NCI-H187 (cell line): ENCODE data around the gene SPATA17.
"Not testable (repeated sequence)": the region's sequence is repeated elsewhere in the genome, so short reads cannot be mapped to it uniquely, and the experiment has no call there.

Source experiments
- DNase-seq, 2 experiments: peaks; one replicate each; lab custom pipeline; 2025; lab: John Stamatoyannopoulos, UW

The SPATA17 gene, protein sequence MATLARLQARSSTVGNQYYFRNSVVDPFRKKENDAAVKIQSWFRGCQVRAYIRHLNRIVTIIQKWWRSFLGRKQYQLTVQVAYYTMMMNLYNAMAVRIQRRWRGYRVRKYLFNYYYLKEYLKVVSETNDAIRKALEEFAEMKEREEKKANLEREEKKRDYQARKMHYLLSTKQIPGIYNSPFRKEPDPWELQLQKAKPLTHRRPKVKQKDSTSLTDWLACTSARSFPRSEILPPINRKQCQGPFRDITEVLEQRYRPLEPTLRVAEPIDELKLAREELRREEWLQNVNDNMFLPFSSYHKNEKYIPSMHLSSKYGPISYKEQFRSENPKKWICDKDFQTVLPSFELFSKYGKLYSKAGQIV

DNA sequence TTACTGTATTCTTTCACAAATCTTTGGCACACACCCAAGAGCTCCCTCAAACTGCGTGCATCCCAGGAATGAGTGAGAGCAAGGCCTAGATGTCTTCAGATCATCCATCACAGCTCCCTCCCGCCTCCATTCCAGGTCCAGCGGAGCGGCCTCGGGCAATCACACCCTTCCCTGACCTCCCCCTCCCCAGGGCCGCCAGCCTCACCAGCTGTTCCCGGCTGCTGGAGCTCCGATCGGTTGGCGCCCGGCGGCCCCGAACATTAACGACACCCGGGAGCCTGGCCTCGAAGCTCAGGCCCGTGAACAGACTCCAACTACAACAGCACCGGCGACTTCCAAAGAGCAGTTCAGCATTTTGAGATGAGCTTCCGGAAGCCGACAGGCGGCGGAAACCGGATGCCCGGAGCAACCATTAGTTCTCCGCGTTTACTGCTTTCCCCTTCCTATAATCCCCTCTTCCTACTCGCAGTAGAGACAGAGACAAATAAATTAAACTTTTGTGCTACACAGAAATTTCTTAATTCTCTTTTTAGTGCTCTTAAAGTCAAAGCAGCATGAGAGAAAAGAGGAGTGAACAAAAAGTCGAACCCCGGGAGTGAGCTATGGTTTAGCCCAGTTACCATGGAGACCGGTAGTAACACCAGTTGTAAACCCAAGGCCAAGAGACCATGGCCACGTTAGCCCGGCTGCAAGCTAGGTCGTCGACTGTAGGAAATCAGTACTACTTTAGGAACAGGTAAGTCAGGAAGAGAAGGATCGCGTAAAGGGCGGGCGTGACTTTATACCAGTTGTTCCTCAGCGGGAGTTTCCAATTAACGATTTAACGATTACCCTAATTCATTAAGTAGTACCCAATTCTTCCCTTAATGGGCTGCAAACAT, at the start of gene SPATA17, which contains the start of gene GPATCH2:
TSS of gene SPATA17 (plus strand) at position 634 of the 881 bp plus-strand sequence. CDS start at position 669, 35 bp downstream.
TSS of gene GPATCH2 (minus strand) at position 380 of the 881 bp plus-strand sequence. CDS start at position 261, 119 bp downstream.
- peak; percentile 29 to 80 for DNase-seq

GRCh38 chr1:217584286-217584811, 46.8 kb upstream of the SPATA17 start:
- not testable (repeated sequence) for DNase-seq

- DNase-seq, result no peak
These were observed 45.6 kb upstream of the SPATA17 start for GRCh38 chr1:217585577-217585976.

DNA sequence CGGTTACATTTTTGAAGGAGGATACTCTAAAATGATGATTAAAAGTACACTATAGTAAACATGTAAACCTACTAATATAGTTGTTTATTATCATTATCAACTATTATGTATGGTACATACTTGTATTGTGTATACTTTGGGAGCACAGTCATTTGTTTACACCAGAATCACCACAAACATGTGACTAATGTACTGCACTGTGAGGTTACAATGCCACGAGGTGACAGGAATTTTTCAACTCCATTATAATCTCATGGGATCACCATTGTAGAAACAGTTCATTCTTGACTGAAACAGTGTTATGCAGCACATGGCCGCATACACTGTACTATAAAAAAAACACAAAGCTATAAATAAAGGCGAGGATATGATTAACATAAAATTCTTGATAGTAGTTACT, 44.6 kb upstream of the SPATA17 start:
- no peak for DNase-seq

DNA sequence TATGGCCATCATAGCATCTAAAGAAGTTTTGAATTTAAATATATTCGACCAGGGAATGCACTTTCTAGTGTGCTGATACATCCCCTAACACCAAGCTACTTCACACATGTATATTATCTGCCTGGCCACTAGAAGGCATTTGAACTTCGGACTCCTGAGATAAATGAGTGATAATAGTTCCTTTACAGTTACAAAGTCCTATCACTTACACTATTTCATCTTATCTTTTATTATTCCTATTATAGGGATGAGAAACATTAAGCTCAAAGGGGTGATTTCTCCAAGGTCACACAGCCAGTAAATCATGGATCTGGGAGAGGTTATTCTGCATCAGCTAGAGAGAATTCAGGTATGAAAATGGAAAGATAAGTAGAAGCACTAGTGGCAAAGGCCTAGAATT, 40.5 kb upstream of the SPATA17 start:
- DNase-seq, result no peak

- no peak for DNase-seq
These were observed 32.0 kb upstream of the SPATA17 start for GRCh38 chr1:217599154-217599553.

DNA sequence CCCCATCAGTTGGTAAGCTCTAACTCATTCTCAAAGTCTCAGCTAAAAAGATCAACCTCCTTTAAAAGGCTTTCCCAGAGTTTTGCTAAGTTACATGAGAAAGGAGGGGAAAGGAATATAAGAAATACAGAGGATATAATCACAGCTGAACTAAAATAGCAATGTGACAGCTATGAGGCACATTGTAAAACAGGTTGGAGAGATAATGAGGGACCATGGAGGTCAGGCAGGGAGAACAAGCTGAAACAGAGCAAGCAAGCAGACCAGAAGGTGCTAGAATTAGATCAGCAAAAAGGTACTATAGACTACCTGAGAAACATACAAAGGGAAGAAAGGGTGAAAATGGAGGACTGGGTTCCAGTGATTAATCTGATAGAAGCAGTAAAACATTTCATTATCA, 28.8 kb upstream of the SPATA17 start:
- DNase-seq, result no peak

DNA sequence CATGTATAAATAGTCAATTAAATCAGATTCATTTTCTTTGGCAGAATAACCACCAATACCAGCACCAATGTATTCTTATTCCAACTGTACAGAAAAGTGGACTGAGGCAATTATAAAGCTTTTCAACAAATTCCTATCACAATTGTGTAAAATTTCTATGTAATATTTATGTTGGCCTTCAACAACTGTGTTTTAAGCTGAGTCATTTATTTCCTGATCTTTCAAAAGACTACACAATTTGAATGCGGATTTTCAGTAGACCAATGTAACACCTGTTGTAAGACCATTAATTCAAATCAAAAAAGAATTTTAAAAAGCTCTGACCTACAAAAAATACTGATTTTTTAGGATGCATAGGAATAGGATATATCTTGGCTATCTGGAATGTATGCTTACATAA, 25.8 kb upstream of the SPATA17 start:
- no peak for DNase-seq

GRCh38 chr1:217614200-217614712, 16.9 kb upstream of the SPATA17 start:
- no peak for DNase-seq

GRCh38 chr1:217617126-217617525, 14.0 kb upstream of the SPATA17 start:
- no peak for DNase-seq

DNA sequence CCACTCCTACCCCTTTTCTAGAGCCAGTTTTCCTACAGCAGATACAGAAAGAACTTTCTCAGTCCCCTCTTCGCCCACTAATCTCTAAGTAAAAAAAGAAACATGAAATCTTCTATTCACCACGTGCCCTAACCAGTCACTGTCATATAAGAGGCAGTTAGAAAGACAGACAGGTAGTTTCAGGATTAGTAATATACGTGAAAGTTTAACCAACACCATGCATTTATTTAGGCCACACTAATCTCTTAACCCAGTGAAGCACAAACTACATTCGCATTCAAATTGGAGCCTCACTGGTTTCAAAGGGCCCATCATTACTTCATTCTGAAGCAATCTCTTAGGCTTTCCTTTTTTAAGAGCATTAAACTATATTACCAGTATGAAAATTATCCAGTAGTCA, 10.3 kb upstream of the SPATA17 start:
- no peak for DNase-seq

GRCh38 chr1:217622042-217622441, 9.1 kb upstream of the SPATA17 start:
- no peak for DNase-seq

DNA sequence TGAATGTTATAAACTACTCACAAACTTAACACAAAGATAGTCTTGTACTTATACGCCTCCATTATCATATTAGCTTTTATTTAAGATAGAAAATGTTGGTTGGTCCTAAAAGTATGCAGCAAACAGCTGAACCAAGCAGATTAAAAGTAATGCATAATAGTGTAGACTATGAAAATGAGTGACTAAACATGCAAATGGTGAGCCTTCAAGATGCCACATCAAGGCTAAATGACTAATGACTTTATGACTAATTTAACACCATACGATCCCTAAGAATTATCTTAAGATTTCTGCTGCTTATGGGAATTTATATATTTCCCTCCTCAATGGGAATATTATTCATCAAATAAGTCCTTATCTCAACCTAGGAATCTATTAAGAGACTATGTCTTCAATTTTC, 4.8 kb upstream of the SPATA17 start:
- DNase-seq, result no peak

GRCh38 chr1:217627431-217627830, 3.7 kb upstream of the SPATA17 start:
- no peak for DNase-seq

- DNase-seq, result no peak
These were observed 11.3 kb downstream of the SPATA17 start for GRCh38 chr1:217642455-217642854.

DNA sequence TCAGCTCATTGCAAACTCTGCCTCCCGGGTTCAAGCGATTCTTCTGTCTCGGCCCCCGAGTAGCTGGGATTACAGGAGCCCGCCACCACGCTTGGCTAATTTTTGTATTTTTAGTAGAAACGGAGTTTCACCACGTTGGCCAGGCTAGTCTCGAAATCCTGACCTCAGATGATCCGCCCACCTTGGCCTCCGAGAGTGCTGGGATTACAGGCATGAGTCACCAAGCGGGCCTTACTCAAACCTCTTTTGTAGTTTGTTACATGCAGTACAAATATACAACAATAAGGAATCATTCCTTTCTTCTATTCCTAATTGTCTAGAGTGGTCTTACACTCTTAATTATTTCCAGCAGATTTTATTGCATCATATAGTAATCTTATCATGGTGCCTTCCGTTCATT, 16.6 kb downstream of the SPATA17 start:
- DNase-seq, result no peak

- DNase-seq, result no peak
These were observed 19.5 kb downstream of the SPATA17 start for GRCh38 chr1:217650674-217651073.

- DNase-seq, result no peak
These were observed 29.4 kb downstream of the SPATA17 start for GRCh38 chr1:217660353-217661062.

- DNase-seq, result no peak
These were observed 30.3 kb downstream of the SPATA17 start for GRCh38 chr1:217661407-217661806.

GRCh38 chr1:217668351-217668940, 37.3 kb downstream of the SPATA17 start:
- no peak for DNase-seq

DNA sequence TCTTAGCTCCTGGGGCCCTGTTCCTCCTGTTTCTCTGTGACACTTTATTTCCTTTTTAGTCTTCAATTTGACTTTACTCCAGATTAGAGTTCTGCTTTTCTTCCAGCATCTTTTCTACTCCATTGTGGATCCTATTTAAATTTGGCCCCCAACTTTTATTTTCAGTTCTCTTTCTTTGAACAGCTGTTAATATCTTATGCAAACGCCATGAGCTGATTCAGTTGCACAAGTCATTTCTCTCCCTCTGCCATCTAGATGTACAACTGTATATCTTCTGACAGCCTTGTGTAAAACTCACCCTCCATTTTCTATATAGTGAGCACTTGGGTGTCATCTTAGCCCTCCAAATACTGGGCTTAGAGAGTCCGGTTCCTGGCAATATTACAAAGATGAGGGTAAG, 42.2 kb downstream of the SPATA17 start:
- no peak for DNase-seq
